Cardiac muscle cell (in vitro differentiated cells and primary cell): ENCODE results near the gene BLCAP. TPM values are rescaled to one million over a fixed set of nuclear protein-coding genes. Genes with fewer than 3 reads are reported as not detected.

ENCODE experiments used
- DNase-seq, 2 donors: peaks; one replicate each; pipeline versions ENCODE4 v3.0.0 to v3.0.0-alpha.2; 2010 to 2017; ENCODE audit warnings: low read depth in 1 of 2, low spot score in 1 of 2
- H3K27ac ChIP-seq: fragments of 200-600 bp; sonication (generic); 2 replicates; pipeline ENCODE4 v1.5.1; 2016
- H3K27me3 ChIP-seq: fragments of 200-600 bp; sonication (generic); 2 replicates; pipeline ENCODE4 v1.6.0; 2016; ENCODE audit warnings: control low read depth
- H3K36me3 ChIP-seq: fragments of 200-600 bp; sonication (generic); 2 replicates; pipeline ENCODE4 v1.5.1; 2016; ENCODE audit warnings: control low read depth
- H3K4me1 ChIP-seq: fragments of 200-600 bp; sonication (generic); 2 replicates; pipeline ENCODE4 v1.8.1; 2017; ENCODE audit warnings: low read depth, mild to moderate bottlenecking, mixed run types
- H3K4me3 ChIP-seq: fragments of 200-600 bp; sonication (generic); 2 replicates; pipeline ENCODE4 v1.5.1; 2016; ENCODE audit warnings: mild to moderate bottlenecking
- H3K9me3 ChIP-seq: fragments of 200-600 bp; sonication (generic); 2 replicates; pipeline ENCODE4 v1.5.1; 2017; ENCODE audit warnings: low read depth, mild to moderate bottlenecking, control low read depth
- CTCF ChIP-seq: IDR thresholded peaks from 2 replicates; pipeline ENCODE4 v1.5.1; 2012; ENCODE audit warnings: low read depth, mild to moderate bottlenecking, low read length
- polyA plus RNA-seq: library from polyadenylated mRNA; unstranded; fragments of >200 nt; fragmentation: Nextera tagmentation; extraction: Ambion mirVana; gene quantifications from 2 replicates; pipeline ENCODE4 v1.2.1, GENCODE V29; 2016
- total RNA-seq: library from RNA; depleted of rRNA; stranded (reverse); fragments of >200 nt; gene quantifications from 2 replicates; pipeline ENCODE4 v1.2.3, GENCODE V29; 2016

Gene BLCAP
- total and polyA plus RNA-seq, 2 experiments from 2014 or later: 87.4 to 112 TPM

GRCh38 chr20:37468886-37469285 lies 58.8 kb downstream of the BLCAP start:
- no peak overlapping the region for H3K27ac ChIP-seq
- H3K4me3 ChIP-seq: no peak overlapping the region
- H3K36me3 ChIP-seq: no peaks in the 10 kb centered on the region
- TF ChIP-seq CTCF: no peak
- no peaks in the 10 kb centered on the region for H3K27me3 ChIP-seq
- no peaks in the 10 kb centered on the region for H3K9me3 ChIP-seq
- DNase-seq: no peak
- peaks cover 4% of the 10 kb centered on the region for H3K4me1 ChIP-seq

Other genes starting within 250 kb of the BLCAP start
- 27.7 and 34.7 TPM in 2 replicates for gene MANBAL, start 238.2 kb downstream of the BLCAP start, total RNA-seq
- 111 and 115 TPM in 2 replicates for gene MANBAL, start 238.2 kb downstream of the BLCAP start, polyA plus RNA-seq
- 26.5 and 34.3 TPM in 2 replicates for gene SRC, start 181.7 kb downstream of the BLCAP start, total RNA-seq
- gene SRC, start 181.7 kb downstream of the BLCAP start, polyA plus RNA-seq: 26.2 and 34.7 TPM in 2 replicates
- 3.6 and 4.2 TPM in 2 replicates for gene NNAT, start 6.6 kb downstream of the BLCAP start, total RNA-seq
- gene NNAT, start 6.6 kb downstream of the BLCAP start, polyA plus RNA-seq: 1.1 and 5.2 TPM in 2 replicates
- 32.9 and 37.0 TPM in 2 replicates for gene CTNNBL1, start 166.2 kb upstream of the BLCAP start, total RNA-seq
- gene CTNNBL1, start 166.2 kb upstream of the BLCAP start, polyA plus RNA-seq: 68.6 and 76.2 TPM in 2 replicates